ENCODE results near the gene GLRX3.
"Not testable (repeated sequence)": the region's sequence is repeated elsewhere in the genome, so short reads cannot be mapped to it uniquely, and the experiment has no call there.

Gene GLRX3

DNA sequence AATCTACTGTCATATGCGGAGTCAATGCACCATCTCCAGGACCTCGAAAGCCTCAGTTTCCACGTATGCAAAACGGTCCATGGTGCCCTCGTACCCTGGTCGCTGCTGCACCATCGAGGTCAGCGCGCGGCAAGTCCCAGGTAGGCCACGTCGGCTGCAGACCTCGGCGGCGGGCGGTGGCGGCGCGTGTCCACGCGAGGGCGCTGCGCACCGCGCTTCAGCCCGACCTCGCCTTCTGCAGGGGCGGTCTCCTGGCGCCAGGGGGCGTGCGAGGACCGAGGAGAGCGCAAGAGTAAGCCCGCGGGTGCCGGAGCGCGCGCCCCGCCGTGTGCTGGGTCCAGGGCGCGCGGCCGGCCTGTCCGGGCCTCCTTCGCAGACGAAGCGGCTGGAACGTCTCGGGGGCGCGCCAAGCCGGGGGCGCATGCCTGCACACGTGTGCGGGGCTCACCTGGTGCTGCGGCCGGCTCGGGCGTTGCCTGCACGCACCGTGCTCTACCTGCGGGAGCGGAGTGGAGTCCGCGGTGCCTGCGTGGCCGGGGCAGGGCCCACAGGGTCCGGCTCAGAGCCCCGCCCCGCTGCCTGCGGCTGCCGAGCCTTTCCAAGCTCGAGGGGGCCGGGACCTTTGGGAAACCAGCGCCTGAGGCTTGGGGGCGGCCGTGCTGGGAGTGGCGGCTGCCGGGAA, 54.0 kb downstream of the GLRX3 start:
- peak; percentile 77 for DNase-seq

DNA sequence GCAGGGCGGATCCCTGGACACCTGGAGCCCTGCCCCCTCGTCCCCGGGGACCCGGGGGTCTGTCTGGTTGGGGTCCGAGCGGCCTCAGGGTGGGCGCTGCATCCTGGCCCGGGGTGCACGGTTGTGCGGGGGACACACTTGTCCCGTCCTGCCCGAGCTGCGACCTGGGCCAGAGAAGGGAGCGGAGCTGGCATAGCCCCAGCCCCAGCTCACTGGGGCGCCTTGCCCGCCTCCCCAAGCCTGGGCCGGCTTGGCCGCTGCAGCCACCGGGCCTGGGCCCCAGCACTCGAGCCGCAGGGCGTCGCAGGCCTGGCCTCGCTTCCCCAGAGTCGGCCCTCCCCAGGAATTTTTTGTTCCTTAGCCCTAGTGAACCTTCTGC, 54.5 kb downstream of the GLRX3 start:
- DNase-seq = no peak

DNA sequence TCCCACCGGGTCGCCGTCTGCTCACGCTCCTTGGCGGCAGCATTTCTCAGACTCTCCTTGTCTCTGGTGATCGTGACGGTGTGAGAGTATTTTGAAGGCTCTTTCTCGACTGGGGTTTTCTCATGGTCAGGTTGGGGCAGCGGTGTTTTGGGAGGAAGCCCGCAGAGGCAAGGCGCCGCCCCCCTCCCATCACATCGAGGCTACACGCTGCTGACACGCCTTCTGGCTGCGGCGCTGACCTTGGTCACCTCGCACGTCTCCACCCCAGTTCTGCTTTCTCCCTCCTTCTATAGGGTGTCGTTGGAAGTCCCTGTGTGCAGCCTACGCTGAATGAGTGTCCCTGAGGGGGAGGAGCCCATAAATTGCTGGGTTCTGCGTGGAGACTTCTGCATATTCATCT, 55.2 kb downstream of the GLRX3 start:
- DNase-seq = peak; percentile 3

DNA sequence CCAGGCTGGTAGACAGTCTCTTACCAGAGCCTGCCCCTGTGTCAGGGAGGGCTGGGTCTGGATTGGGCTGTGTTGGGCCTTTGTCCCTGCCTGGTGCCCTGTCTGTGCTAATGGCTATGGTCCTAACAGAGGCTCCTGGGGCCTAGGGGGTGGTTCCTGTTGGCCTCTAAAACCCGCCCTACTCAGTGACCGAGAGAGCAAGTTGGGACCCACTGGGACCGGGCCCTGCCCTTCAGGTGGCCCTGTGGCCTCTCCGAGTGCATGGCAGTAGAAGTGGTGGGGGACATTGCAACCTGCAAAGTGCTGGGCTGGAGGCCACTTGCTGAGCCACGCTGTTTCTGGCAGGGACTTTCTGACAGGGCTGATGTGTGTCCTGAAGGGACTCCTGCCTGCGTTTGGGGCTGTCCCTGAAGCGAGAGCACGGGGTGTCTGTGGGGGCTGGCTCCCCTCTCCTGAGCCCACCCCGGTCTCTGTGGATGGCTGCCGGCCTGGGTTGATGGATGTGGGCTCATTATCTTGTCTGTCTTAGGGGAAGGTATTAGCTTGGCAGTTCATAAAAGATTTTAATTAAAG, 56.2 kb downstream of the GLRX3 start:
- no peak for DNase-seq

DNA sequence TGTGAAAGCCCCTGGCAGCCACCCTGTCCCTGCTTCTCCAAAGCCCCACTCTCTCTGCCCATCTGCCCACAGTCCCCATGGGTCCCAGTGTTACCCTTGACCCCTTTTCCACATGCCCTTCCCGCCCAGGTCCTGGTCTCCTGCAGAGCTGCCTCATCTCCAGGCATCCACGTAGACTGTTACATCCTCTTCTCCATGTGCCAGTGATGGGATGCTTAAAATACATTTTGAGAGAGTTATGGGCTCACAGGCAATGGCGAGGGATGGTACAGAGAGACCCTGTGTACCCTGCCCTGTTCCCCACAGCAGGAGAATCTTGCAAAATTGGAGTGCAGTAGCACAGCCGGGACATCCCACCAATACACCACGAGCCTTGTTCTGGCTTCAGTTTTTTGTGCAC, 56.8 kb downstream of the GLRX3 start:
- no peak for DNase-seq

DNA sequence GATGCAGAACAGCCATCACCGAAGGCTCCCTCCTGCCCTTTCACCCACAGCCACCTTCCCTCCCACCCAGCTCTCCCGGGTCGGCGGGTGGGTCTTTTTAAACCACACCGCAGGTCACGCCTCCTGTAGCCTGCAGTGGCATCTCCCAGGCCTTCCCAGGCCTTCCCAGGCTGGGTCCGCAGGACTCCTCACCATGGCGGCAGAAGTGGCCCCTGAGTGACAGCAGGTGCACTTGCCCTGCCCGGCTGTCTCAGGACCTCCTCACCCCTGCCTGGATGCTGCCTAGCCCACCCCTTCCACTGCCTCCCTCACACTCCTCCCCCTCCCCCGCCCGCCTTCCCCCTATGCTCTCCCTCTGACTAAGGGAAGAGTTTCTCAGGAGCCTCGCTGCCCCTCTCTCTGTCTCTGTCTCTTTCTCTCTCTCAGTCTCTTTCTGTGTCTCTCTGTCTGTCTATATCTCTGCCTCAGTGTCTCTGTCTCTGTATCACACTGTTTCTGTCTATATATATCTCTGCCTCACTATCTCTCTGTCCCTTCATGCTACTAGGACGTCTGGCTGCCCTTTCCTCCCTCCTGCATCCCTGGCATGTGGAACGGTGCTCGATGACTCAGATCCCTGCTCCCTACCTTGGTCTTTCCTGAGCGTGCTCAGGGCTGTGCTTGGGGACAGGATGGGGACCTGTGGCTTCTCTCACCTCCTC, 57.5 kb downstream of the GLRX3 start:
- no peak for DNase-seq

DNA sequence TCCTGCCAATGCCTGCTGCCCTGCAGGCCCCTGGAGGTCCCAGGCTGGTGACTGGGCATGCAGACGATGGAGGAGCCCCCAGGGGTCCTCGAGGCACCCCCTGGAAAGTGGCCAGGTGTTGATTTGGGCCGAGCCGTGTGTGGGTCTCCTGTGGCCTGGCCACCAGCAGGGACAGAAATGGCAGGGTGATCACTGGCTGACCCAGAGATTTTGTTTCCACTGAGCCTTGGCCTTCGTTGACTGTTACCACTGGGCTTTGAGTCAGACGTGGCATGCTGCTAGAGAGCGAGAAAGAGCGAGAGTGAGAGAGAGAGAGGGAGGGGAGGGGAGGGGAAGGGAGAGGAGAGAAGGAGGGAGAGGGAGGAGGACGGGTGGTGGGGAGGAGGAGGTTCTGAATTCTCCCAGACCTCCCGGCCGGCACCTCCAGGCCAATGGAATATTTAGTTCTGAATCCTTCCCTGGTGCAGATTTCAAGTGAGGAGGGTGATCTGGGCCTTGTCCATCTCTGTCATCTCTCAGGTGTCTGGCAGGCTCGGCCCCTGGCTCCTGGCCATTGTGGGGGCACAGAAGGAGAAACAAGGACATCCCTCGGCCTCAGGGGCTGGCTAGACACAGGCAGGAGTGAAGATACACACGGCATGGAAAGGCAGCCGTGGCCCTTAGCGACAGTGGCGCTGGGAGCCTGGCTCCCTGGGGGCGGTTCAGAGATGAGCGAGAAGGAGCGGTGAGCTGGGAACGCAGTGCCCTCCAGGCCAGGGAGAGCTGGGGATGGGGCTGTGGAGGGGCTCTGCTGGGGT, 58.2 kb downstream of the GLRX3 start:
- no peak for DNase-seq

DNA sequence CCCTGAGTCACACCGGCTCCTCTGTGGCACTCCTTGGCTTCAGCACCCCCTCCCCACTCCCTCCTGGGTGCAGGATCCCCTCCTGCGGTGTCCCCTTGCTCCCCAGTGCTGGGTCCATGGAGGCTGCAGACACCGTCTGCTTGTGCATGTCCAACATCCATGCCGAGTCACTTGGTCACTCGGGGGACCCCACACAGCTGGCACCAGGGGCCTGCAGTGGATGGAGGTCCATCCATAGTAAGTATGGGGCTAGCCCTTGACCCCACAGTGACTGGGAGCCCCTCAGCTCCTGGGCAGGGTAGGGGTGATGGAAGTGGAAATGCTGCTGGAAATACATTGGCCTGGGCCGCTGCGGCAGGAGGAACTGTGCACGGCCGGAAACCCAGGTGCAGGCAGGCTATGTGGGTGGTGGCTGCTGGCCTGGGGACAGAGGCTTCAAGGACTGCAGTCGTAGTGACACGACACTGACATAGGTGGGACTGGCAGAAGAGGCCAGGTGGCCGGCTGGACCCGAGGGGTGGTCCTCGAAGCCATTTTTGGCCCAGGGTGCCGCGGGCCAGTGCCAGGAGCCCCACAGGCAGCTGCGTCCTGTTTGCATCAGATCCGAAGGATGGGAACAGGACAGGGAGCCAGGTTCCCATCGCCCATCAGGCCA, 58.9 kb downstream of the GLRX3 start:
- no peak for DNase-seq

DNA sequence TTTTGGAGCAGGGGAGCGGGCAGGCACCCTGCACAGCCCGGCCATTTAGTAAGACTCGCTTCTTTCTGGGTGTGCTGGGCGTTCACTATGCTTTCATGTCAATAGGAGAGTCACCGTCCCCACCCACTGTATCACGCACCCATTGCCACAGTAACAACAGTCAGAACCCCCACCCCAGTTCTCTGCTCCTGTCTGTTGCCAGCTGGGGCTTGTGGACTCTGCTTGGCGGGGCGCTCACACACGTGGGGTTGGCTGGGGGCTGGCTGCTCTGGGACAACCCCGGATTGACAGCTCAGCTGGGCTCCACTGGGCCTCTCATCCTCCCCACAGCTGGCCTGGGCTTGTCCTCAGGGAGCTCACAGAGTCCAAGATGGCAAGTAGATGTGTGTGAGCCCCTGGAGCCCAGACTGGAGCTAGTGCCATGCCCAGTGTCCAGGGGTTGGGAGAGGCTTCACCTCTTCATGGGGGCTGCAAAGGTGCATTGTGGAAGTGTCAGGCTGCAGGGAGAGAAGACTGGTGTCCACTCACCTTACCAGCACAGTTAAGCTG, 59.6 kb downstream of the GLRX3 start:
- DNase-seq = no peak

DNA sequence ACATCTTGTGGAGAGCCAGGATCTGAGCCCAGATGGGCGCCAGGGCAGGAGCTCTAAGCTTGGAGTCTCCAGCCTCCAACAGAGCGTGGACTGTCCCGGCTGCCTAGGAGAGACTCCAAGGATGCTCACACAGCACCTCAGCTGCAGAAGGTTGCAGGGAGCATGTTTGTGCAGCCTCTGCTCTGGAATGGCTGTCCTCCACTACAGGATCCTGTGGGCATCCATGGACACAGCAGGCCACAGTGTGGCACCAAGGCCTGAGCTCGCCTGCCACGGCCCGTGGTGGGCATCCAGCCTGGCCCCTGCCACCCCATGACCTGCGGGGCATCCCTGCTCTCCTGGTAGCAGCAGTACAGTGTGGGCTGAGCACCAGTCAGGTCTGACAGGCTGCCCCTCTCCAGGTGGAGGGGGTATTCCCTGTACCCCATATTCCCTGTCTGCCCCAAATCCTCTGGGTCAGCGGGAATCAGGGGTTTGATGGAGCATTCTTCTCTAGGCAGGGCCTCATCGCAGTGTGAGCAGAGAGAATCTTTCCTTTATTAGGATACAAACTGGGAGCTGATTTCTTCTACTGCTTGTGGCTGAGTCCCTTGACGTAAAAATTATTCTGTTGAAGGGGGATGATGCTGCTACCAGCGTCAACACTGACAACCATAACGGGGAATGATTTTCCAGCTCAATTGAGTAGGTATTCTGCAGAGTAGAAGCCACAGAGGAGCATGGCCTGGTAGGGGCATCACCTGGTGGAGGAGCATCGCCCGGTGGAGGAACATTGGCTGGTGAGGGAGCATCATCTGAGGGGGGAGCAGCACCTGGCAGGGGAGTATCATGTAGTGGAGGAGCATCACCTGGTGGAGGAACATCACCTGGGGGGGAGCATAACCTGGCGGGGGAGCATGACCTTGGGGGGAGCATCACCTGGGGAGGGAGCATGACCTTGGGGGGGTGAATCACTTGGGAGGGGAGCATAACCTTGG, 60.6 kb downstream of the GLRX3 start:
- no peak for DNase-seq

DNA sequence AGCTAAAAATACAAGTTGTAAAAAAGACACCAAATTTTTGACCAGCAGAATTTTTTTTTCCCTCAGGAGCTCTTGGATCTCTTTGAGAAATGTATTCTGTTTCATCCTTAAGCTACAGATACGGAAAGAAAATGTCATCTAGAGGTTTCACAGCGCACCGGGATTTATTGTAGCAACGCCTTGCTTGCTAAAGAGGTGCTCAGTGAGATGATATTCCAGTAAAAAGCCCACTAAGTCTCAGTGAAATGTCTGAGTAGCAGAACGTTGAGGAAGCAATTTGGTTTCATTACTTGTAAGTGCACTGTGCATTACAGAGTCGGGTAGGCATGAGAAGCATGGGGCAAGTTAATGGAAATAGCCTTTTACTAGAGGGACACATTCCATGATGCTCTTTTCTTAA, 62.5 kb downstream of the GLRX3 start:
- no peak for DNase-seq

DNA sequence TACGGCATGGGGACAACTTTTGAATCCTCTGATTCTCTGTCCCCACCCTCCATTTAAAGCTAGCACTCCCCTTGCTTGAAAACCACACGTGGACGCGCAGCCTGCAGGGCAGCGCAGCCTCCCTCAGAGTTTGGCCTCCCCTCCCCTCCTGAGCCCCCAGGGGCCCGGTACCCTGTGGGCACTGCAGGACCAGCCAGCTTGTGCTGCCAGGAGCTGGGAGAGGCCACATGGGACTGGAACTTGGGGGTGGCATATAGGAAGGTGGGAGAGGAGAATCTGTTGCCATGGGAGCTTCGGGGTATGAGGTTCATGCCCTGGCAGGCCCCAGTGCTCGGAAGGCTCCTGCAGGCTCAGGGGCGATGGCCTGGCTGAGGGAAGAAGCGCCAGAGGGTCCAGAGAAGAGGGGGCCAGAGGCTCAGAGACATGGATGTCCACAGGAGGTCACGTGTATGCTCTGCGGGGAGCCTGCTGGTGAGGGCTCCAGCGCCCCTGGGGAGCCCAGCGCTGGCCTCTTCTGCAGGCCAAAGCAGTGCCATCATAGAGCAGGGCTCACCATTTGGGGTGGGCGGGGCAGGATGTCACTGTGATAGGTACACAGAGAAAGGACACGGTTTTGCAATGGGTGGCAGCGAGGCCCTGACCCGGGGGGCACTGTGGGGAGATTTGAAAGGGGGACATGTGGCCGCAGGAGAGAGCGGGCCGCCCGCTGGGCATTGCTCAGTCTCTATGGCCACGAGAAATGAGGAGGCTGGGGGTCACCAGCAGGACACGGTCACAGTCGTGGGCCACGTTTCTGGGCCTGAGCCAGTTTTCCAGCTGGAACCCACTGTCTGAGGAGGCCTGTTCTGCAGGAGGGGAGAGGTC, 64.2 kb downstream of the GLRX3 start:
- DNase-seq = no peak

DNA sequence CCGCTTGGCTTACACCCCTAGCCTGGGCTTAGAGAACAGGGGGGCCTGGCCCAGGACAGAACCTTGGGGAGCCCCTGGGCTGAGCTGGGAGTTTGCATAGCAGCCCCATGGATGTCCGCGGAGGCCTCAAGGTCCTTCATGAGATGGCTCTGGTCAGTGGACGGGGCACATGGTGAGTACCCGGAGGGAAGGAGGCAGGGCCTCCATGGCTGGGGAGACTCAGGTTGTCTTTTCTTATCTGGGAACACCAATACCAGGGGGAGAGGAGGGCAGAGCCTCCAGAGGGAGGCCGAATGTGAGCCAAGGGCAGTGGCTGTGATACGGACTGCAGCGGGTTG, 64.8 kb downstream of the GLRX3 start:
- no peak for DNase-seq

DNA sequence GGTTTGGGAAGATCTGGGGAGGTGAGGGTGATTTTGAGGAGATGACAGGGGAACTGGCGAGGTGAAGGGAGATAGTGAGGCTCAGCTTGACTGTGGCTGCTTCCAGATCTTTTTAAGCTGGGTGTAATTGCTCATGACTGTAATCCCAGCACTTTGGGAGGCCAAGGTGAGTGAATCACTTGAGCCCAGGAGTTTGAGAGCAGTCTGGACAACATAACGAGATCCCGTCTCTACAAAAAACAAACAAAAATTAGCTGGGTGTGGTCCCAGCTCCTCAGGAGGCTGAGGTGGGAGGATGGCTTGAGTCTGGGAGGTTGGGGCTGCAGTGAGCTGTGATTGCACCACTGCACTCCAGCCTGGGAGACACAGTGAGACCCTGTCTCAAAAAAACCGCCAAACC, 66.0 kb downstream of the GLRX3 start:
- not testable (repeated sequence) for DNase-seq

DNA sequence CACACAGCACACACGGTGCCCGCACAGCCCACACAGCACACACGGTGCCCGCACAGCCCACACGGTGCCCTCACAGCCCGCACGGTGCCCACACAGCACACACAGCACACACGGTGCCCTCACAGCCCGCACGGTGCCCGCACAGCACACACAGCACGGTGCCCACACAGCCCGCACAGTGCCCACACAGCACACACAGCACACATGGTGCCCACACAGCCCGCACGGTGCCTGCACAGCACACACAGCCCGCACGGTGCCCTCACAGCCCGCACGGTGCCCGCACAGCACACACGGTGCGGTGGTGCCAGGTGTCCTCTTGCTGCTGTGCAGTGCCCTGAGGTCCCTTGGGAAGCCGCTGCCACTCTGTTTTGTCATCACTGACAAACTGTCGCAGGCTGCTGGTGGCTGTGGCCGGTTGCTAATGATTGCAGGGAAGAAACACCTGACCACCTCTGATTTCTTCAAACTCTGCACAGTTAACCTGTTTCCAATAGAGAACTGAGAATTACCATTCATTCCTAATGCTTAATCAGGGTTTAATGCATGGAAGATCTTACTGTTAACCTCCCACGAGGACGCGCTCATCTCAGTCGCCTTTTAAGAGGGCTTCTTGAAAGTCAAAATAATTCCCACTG, 66.9 kb downstream of the GLRX3 start:
- no peak for DNase-seq

DNA sequence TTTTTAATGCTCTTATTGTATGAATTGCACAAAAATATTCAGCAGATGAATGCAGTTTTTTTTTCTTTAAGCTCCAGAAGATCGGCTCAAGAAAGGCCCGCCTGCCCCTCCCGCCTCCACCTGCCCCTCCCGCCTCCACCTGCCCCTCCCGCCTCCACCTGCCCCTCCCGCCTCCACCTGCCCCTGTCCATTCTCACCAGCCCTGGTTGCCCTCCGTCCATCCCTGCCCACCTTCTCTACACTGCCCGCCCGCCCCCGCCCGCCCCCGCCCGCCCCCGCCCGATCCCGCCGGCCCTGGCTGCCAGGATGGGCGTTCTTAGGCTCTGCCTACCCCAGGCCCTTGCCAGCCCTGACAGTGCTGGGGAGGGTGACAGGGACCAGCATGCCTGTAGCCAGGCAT, 67.4 kb downstream of the GLRX3 start:
- DNase-seq = no peak

DNA sequence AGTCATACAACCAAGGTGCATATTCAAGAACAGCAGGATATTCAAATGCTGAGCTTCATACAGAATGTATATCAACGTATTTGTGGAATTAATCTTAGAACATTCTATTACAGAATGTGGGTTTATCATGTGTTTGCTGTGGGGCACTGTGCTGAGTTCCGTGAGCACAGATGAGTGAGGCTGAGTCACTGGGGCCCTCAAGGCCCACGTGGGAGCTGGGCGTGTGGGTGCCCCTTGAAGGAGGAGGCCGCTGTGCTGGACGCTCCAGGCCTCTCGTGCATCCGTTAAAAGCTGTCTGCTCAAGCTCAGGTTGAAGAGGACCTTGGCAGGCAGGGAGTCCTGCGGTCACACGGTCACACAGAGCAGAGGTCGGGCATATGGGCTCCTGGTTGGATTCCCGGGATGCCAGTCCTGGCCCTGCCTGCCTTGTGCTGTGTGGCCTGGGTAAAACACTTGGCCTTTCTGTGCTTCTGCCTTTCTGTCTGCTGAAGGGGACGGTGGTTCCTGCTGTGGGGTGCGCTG, 70.1 kb downstream of the GLRX3 start:
- no peak for DNase-seq

DNA sequence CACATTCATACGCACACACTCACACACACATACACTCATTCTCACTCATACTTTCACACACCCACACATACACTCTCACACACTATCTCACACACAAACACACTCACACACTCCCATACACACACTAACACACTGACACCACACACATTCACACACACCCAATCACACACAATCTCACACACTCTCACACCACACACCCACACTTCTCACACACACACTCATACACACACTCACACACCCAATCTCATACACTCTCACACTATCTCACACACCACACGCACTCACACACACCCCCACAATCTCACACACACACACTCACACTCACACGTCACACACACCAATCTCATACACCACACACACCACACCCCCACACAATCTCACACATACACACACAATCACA, 71.0 kb downstream of the GLRX3 start:
- DNase-seq = no peak

DNA sequence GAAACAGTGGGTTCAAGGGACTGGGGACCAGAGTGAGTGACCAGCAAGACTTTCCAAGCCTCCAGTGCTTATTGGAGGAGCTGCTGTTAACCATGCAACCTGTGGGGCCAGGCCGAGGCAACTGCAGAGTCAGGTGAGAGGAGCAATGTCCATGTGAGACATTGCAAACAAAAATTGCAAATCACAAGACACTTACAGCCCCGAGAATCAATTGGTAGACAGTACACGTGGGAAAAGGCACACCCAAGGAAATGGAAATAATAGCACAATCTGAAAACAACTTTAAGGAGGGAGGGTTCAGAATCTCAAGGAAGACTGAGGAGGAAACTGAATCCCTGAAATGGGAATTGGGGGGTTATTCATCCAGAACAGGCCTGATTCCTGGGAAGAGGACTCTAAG, 72.6 kb downstream of the GLRX3 start:
- no peak for DNase-seq

DNA sequence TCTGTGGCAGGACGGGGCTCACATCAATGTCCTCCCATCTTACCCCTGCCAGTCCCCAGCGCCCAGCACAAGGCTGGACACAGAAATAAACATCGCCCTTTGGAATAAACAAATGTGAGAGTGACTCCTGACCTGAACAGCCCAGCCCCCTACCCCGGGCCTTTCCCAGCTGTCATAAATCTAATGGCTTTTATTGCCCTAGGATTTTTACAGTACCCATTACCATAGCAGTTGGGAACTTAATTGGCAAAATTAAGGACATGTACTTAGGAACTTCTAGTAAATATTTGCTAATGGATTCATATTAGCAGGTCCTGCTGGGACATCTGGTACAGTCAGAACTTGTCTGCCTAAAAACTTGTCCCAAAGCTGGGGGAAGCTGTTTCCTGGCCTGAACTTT, 76.6 kb downstream of the GLRX3 start:
- no peak for DNase-seq
